SK-N-SH treated with all-trans-retinoic acid at 6 μM for 48 hours (cell line): Measurements from ENCODE around the gene SPATS2L.

ENCODE experiments used
- ARNTL ChIP-seq: fragments of 450-650 bp; formaldehyde crosslinking; IDR thresholded peaks from 2 replicates; pipeline ENCODE4 v1.5.0; 2020; ENCODE audit warnings: low read depth, mild to moderate bottlenecking, moderate library complexity, borderline replicate concordance
- ISL1 ChIP-seq: fragments of 250-450 bp; sonication (Bioruptor Pico); IDR thresholded peaks from 2 replicates; pipeline ENCODE4 v2.1.2; 2022; ENCODE audit warnings: mild to moderate bottlenecking, moderate library complexity
- PATZ1 ChIP-seq: fragments of 250-450 bp; sonication (Bioruptor Pico); IDR thresholded peaks from 2 replicates; pipeline ENCODE4 v1.8.0; 2020; ENCODE audit warnings: mild to moderate bottlenecking, moderate library complexity, borderline replicate concordance
- POU6F1 ChIP-seq: fragments of 250-450 bp; sonication (Bioruptor Pico); IDR thresholded peaks from 2 replicates; pipeline ENCODE4 v1.8.0; 2021; ENCODE audit warnings: low read depth, mild to moderate bottlenecking, moderate library complexity, borderline replicate concordance
- PPARA ChIP-seq: fragments of 250-450 bp; sonication (Bioruptor Pico); IDR thresholded peaks from 2 replicates; pipeline ENCODE4 v1.5.0; 2020; ENCODE audit warnings: mild to moderate bottlenecking, borderline replicate concordance
- TOX ChIP-seq: fragments of 250-450 bp; sonication (Bioruptor Pico); IDR thresholded peaks from 2 replicates; pipeline ENCODE4 v1.8.0; 2021; ENCODE audit warnings: mild to moderate bottlenecking, moderate library complexity, borderline replicate concordance
- ZFP3 ChIP-seq: fragments of 250-450 bp; sonication (Bioruptor Pico); IDR thresholded peaks from 2 replicates; pipeline ENCODE4 v1.5.0; 2020; ENCODE audit warnings: mild to moderate bottlenecking, moderate library complexity
- ZFP30 ChIP-seq: fragments of 450-650 bp; formaldehyde crosslinking; IDR thresholded peaks from 2 replicates; pipeline ENCODE4 v1.5.0; 2022; ENCODE audit warnings: mild to moderate bottlenecking, moderate library complexity
- TF ChIP-seq, protein P1 (sequence below): fragments of 250-450 bp; sonication (Bioruptor Pico); IDR thresholded peaks from 2 replicates; pipeline ENCODE4 v1.5.1; 2020; ENCODE audit warnings: low read depth, mild to moderate bottlenecking, moderate library complexity

DNA sequence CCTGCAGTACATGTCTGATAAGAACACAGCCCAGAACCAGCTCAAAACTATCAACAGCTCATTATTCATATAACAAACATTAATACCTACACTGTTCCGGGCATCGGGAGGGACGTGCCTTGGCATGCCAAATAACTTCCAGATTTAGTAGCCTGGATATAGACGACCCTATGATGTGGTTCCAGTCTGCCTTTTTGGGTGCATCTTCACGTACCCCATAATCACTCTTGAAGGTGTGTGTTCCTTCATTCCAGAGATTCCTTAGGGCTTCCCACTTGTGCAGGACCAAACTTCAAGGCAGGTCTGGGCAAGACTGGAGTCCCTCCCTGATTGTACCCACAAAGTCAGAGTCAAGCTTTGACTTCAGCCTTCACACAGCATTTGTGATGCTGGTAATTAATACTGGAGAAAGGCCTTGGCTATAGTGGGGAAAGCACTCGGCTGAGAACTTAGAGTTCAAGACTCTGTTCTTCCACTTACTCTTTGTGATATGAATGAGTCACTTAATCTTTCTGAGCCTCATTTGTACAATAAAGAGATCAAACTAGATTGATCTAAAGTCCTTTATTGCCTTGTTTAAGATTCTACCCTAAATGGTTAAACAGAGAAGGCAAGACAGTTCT, 27.7 kb upstream of the SPATS2L start:
- TF ChIP-seq, protein P1, sequence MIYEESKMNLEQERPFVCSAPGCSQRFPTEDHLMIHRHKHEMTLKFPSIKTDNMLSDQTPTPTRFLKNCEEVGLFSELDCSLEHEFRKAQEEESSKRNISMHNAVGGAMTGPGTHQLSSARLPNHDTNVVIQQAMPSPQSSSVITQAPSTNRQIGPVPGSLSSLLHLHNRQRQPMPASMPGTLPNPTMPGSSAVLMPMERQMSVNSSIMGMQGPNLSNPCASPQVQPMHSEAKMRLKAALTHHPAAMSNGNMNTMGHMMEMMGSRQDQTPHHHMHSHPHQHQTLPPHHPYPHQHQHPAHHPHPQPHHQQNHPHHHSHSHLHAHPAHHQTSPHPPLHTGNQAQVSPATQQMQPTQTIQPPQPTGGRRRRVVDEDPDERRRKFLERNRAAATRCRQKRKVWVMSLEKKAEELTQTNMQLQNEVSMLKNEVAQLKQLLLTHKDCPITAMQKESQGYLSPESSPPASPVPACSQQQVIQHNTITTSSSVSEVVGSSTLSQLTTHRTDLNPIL: no peak
- TF ChIP-seq ZFP30 (CRISPR knock-in tag) (no peak), ISL1 (CRISPR knock-in tag) (no peak), POU6F1 (no peak), TOX (CRISPR knock-in tag) (no peak), PATZ1 (CRISPR knock-in tag) (no peak), PPARA (CRISPR knock-in tag) (no peak), ZFP3 (no peak), ARNTL (no peak)
